Heart left ventricle (tissue), 16 donors: ENCODE data around the gene ARHGAP19. TPM values are rescaled to one million over a fixed set of nuclear protein-coding genes. Genes with fewer than 3 reads are reported as not detected.

ENCODE experiments used
- ATAC-seq, 4 donors: fragments of 200-7000 bp; cut with Tn5 transposase; one replicate each; pipeline ENCODE4 v1.9.1; 2020 to 2022; ENCODE audit warnings: moderate library complexity in 4 of 4, mild to moderate bottlenecking in 3 of 4, moderate number of reproducible peaks in 1 of 4
- DNase-seq, 5 donors: peaks; one replicate each; pipeline ENCODE4 v3.0.0-alpha.2; 2020
- H3K27ac ChIP-seq, 12 donors: fragments of 200-600 bp; sonication (generic) in 4 of 12; one replicate each; pipeline versions ENCODE4 v1.5.0 to v1.8.0; 2016 to 2022; ENCODE audit warnings: mild to moderate bottlenecking in 2 of 12
- H3K27me3 ChIP-seq, 9 donors: fragments of 200-600 bp; sonication (generic) in 2 of 9; one replicate each; pipeline versions ENCODE4 v1.5.1 to v1.8.0; 2016 to 2022; ENCODE audit warnings: mild to moderate bottlenecking in 3 of 9
- H3K36me3 ChIP-seq, 9 donors: fragments of 200-600 bp; sonication (generic) in 2 of 9; one replicate each; pipeline versions ENCODE4 v1.5.0 to v1.8.0; 2018 to 2022; ENCODE audit warnings: mild to moderate bottlenecking in 2 of 9
- H3K4me1 ChIP-seq, 12 donors: fragments of 200-600 bp; sonication (generic) in 4 of 12; one replicate each; pipeline versions ENCODE4 v1.5.0 to v1.8.0; 2016 to 2022; ENCODE audit warnings: mild to moderate bottlenecking in 3 of 12
- H3K4me3 ChIP-seq, 12 donors: fragments of 200-600 bp; sonication (generic) in 4 of 12; one replicate each; pipeline versions ENCODE4 v1.5.0 to v1.8.0; 2017 to 2022; ENCODE audit warnings: mild to moderate bottlenecking in 9 of 12, moderate library complexity in 4 of 12
- H3K9me3 ChIP-seq, 12 donors: fragments of 200-600 bp; sonication (generic) in 4 of 12; one replicate each; pipeline versions ENCODE4 v1.5.0 to v1.8.0; 2016 to 2022; ENCODE audit warnings: mild to moderate bottlenecking in 1 of 12
- CTCF ChIP-seq, 12 donors: fragments of 200-600 bp; sonication (generic) in 4 of 12; IDR thresholded peaks; one replicate each; pipeline versions ENCODE4 v1.5.0 to v1.8.0; 2018 to 2022; ENCODE audit warnings: antibody characterized with exemption in 12 of 12, mild to moderate bottlenecking in 5 of 12
- POLR2A ChIP-seq, 2 donors: fragments of 450-650 bp; IDR thresholded peaks; one replicate each; pipeline ENCODE4 v1.6.1; 2017; ENCODE audit warnings: antibody characterized with exemption in 2 of 2, mild to moderate bottlenecking in 2 of 2, moderate library complexity in 2 of 2
- WGBS, 4 donors: extraction: QIAGEN DNeasy Blood & Tissue Kit in 2 of 4; methylation state at CpG; one replicate each; pipeline versions ENCODE4 v1.1.5 to v1.1.7; 2013 to 2018; 5-methylcytosine and 5-hydroxymethylcytosine counted together
- intact Hi-C, 10 donors: fragments of 100-400 bp; cut with DNase I; formaldehyde crosslinking; loops; one replicate each; pipeline versions ENCODE4 v1.11.1 to v1.14.2; 2022
- polyA plus RNA-seq, 2 donors: library from polyadenylated mRNA; stranded (reverse); fragments of 200-250 nt; gene quantifications; one replicate each; pipeline ENCODE4 v1.2.3, GENCODE V29; 2013
- total RNA-seq, 9 donors: library from RNA; depleted of rRNA in 2 of 9; stranded (reverse); fragments of >200 nt in 2 of 9; fragmentation: NEBNext Ultra II Directional in 3 of 9; extraction: Animal tissue kit (Norgen Biotek cat#: 25700) in 3 of 9; gene quantifications; one replicate each; pipeline versions ENCODE4 v1.1.0 to v1.2.4, GENCODE V29; 2016 to 2023
- donor health status: ischemic (EF 13 %, LVEDD 7.1; RV severe dilation, severe dysfunction).
- donor health status: healthy with polysubstance abuse.
- donor health status: DM: no; HTN: yes; CAD: no.
- donor health status: DM: no; HTN: no; CAD: no.
- donor health status: ischemic (EF 25% LVEDD 6.9; RV normal size, moderate dysfunction).
- donor health status: ischemic (EF 25% LVEDD 5.7; RV mildly dilated, moderate dysfunction).
- donor health status: healthy.
- donor health status: DM: yes; HTN: yes; CAD: no.
- donor health status: ischemic (EF 35%, LVEDD 5.7; RV mildly dilated, moderate dysfunction).
- donor health status: nonischemic (EF 11% LVEDD 7.7; RV severe dilation, severe dysfunction).
- donor health status: DM: yes; HTN: yes; CAD: no.
- donor health status: PGD.
- donor health status: ischemic (EF 29% LVEDD 5.4; RV normal size, mild dysfunction).
- donor health status: nonischemic (EF 23%, LVEDD 6.1; RV moderate dilation, normal function).

The ARHGAP19 gene
- total and polyA plus RNA-seq, 11 donors = 1.1 to 7.4 (median 4.0) TPM

GRCh38 chr10:97199152-97199551 lies 93.3 kb downstream of the ARHGAP19 start:
- Histone ChIP-seq H3K27me3 (peaks cover 0 to 24% (median 18%) of the 10 kb centered on the region in 9 donors), H3K36me3 (no peaks in the 10 kb centered on the region), H3K4me3 (no peak overlapping the region), H3K9me3 (no peaks in the 10 kb centered on the region), H3K4me1 (peaks cover 0 to 13% (median 5%) of the 10 kb centered on the region in 12 donors), H3K27ac (no peak overlapping the region)
- 57 to 82% (median 73%) methylated on average over 3 of the region's 3 CpGs for WGBS, 4 donors
- intact Hi-C loops = no loop called here
- DNase-seq = no peak
- no peak for TF ChIP-seq CTCF (IDR thresholded peaks at IDR 0.05)
- no peak for TF ChIP-seq POLR2A (IDR thresholded peaks at IDR 0.05)
- ATAC-seq = no peak

DNA sequence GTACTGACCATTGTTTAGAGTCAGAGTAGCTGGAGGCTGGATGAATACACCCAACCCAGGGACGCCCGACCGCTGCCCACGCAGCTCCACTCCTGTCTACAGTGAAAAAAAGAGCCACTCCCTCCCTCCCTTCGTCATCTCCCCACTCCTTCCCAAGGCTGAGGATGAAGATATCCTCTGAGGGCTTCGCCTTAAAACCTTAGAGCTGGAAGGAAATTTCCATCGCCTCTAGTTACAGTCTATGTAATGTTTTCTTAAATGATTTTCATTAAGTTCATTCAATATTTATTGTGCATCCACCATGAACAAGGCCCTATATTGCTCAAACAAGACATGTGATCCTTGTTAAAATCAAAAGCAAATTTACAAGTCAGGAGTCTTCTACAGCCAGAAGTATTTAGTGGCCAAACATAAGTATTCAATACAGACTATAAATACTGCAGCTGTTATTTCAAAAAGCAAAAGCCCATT lies 95.4 kb downstream of the ARHGAP19 start:
- Histone ChIP-seq H3K4me1 (peaks cover 0 to 13% (median 5%) of the 10 kb centered on the region in 12 donors), H3K36me3 (no peaks in the 10 kb centered on the region), H3K4me3 (no peak overlapping the region), H3K27ac (no peak overlapping the region), H3K9me3 (no peaks in the 10 kb centered on the region), H3K27me3 (peaks cover 0 to 26% (median 18%) of the 10 kb centered on the region in 9 donors)
- TF ChIP-seq CTCF (IDR thresholded peaks at IDR 0.05) = no peak
- no peak for TF ChIP-seq POLR2A (IDR thresholded peaks at IDR 0.05)
- WGBS, 4 donors = 67 to 78% (median 76%) methylated on average over 7 of the region's 7 CpGs
- intact Hi-C loops = no loop called here
- no peak for DNase-seq
- ATAC-seq = peak in 1 of 4 donors; percentile 32

DNA sequence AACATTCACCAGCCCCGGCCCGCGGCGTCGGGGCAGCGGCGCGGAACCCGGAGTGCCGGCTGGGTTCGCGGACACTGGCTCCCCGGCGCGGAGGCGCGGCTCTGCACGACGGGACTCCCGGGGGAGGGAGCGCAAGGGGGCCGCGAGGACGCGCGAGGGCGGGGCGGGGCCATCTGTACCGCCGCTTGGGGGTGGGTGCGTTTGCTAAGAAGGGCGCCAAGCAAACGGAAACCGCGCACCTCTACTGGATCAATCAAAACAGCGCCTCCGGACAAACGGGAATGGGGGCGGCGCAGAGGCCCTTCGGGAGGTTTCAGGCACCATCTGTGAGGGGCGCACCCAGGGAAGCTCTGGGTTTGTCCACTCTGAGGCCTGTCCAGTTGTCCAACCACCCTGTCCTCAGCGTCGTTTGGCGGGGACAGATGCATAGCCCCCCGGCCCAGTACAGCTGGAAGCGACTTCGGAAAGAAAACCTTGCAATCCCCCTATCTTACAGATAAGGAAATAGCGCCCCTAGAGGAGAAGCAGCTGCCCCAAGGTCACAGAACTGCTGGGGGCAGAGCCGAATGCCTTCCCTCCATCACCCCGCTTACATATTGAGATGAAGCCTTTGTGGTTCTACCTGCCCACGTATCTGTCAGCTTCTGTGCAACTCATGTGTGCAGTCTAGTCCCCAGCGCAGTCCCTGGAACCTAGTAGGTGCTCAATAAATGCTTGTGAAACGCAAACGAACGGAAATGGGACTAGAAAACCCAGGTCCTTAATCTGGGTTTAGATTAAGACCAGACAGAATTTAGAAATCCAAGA lies 96.0 kb downstream of the ARHGAP19 start:
- intact Hi-C loops = no loop called here
- Histone ChIP-seq H3K36me3 (no peaks in the 10 kb centered on the region), H3K4me1 (peaks cover 0 to 13% (median 5%) of the 10 kb centered on the region in 12 donors), H3K4me3 (peak overlapping the region; percentile 27 to 60 (median 49)), H3K27me3 (peaks cover 0 to 32% (median 18%) of the 10 kb centered on the region in 9 donors), H3K27ac (no peak overlapping the region), H3K9me3 (no peaks in the 10 kb centered on the region)
- peak; percentile 47 to 79 (median 70) for ATAC-seq
- DNase-seq = peak; percentile 36 to 77 (median 47)
- 5 to 32% (median 15%) methylated on average over 11 to 56 of the region's 56 CpGs for WGBS, 4 donors
- peak; percentile 33 to 72 (median 52) for TF ChIP-seq CTCF (IDR thresholded peaks at IDR 0.05)
- TF ChIP-seq POLR2A (IDR thresholded peaks at IDR 0.05) = no peak

- TF ChIP-seq POLR2A (IDR thresholded peaks at IDR 0.05) (no peak), CTCF (IDR thresholded peaks at IDR 0.05) (no peak)
- H3K27ac ChIP-seq = no peak overlapping the region
Observed at GRCh38 chr10:97195706-97196222, 96.7 kb downstream of the ARHGAP19 start.

More at GRCh38 chr10:97195706-97196222, 96.7 kb downstream of the ARHGAP19 start:
- intact Hi-C loops = no loop called here
- ATAC-seq (no peak), DNase-seq (no peak)
- H3K4me3 ChIP-seq = peak overlapping the region; percentile 27 to 60 (median 49)
- H3K4me1 ChIP-seq = peaks cover 0 to 13% (median 5%) of the 10 kb centered on the region in 12 donors
- WGBS, 4 donors = 31 to 87% (median 36%) methylated on average over 3 to 11 of the region's 11 CpGs
- H3K9me3 ChIP-seq = no peaks in the 10 kb centered on the region
- peaks cover 0 to 32% (median 18%) of the 10 kb centered on the region in 9 donors for H3K27me3 ChIP-seq
- no peaks in the 10 kb centered on the region for H3K36me3 ChIP-seq
